ENCODE measurements around the gene DCUN1D4. TPM values are rescaled to one million over a fixed set of nuclear protein-coding genes. Genes with fewer than 3 reads are reported as not detected.

DCUN1D4 gene
- total and polyA plus RNA-seq, 9 donors, result 18.5 to 25.8 (median 21.7) TPM

- 80% methylated on average over 1 of the region's 6 CpGs for WGBS (ENCODE audit: insufficient coverage)
- H3K9me3 ChIP-seq (replicated peaks; ENCODE audit: control insufficient read depth, low read depth, low read length), result peaks cover 5% of the 10 kb centered on the region
- H3K4me1 ChIP-seq (ENCODE audit: control insufficient read depth, insufficient read depth, low read length), result no peaks in the 10 kb centered on the region
- H3K36me3 ChIP-seq (ENCODE audit: control insufficient read depth, insufficient read depth, low read length), result no peaks in the 10 kb centered on the region
- DNase-seq, result no peak
- H3K4me3 ChIP-seq (ENCODE audit: low read length), result no peak overlapping the region
- no peaks in the 10 kb centered on the region for H3K27me3 ChIP-seq (ENCODE audit: control insufficient read depth, insufficient read depth, low read length)
- no peak overlapping the region for H3K27ac ChIP-seq (ENCODE audit: low read length)
Measured at GRCh38 chr4:51943221-51943620, 100.3 kb downstream of the DCUN1D4 start.

GRCh38 chr4:51958199-51958968 lies 115.4 kb downstream of the DCUN1D4 start:
- H3K4me1 ChIP-seq (ENCODE audit: control insufficient read depth, insufficient read depth, low read length), result no peaks in the 10 kb centered on the region
- no peak overlapping the region for H3K4me3 ChIP-seq (ENCODE audit: low read length)
- H3K27ac ChIP-seq (ENCODE audit: low read length), result no peak overlapping the region
- H3K27me3 ChIP-seq (ENCODE audit: control insufficient read depth, insufficient read depth, low read length), result no peaks in the 10 kb centered on the region
- DNase-seq, result no peak
- H3K9me3 ChIP-seq (replicated peaks; ENCODE audit: control insufficient read depth, low read depth, low read length), result peaks cover 3% of the 10 kb centered on the region
- 67% methylated on average over 1 of the region's 2 CpGs for WGBS (ENCODE audit: insufficient coverage)
- H3K36me3 ChIP-seq (ENCODE audit: control insufficient read depth, insufficient read depth, low read length), result no peaks in the 10 kb centered on the region

GRCh38 chr4:51960486-51960885 lies 117.5 kb downstream of the DCUN1D4 start:
- 57% methylated on average over 4 of the region's 4 CpGs for WGBS (ENCODE audit: insufficient coverage)
- Histone ChIP-seq H3K4me1 (ENCODE audit: control insufficient read depth, insufficient read depth, low read length) (no peaks in the 10 kb centered on the region), H3K36me3 (ENCODE audit: control insufficient read depth, insufficient read depth, low read length) (no peaks in the 10 kb centered on the region), H3K27ac (ENCODE audit: low read length) (no peak overlapping the region), H3K27me3 (ENCODE audit: control insufficient read depth, insufficient read depth, low read length) (no peaks in the 10 kb centered on the region), H3K9me3 (replicated peaks; ENCODE audit: control insufficient read depth, low read depth, low read length) (peaks cover 3% of the 10 kb centered on the region), H3K4me3 (ENCODE audit: low read length) (no peak overlapping the region)
- DNase-seq, result no peak

- Histone ChIP-seq H3K9me3 (replicated peaks; ENCODE audit: control insufficient read depth, low read depth, low read length) (no peaks in the 10 kb centered on the region), H3K4me3 (ENCODE audit: low read length) (no peak overlapping the region), H3K4me1 (ENCODE audit: control insufficient read depth, insufficient read depth, low read length) (no peaks in the 10 kb centered on the region), H3K27me3 (ENCODE audit: control insufficient read depth, insufficient read depth, low read length) (no peaks in the 10 kb centered on the region), H3K27ac (ENCODE audit: low read length) (no peak overlapping the region), H3K36me3 (ENCODE audit: control insufficient read depth, insufficient read depth, low read length) (no peaks in the 10 kb centered on the region)
- peak; percentile 77 for DNase-seq
- WGBS (ENCODE audit: insufficient coverage), result 37% methylated on average over 2 of the region's 4 CpGs
Measured at GRCh38 chr4:51963841-51964517, 121.0 kb downstream of the DCUN1D4 start.

GRCh38 chr4:51965862-51966261 lies 122.9 kb downstream of the DCUN1D4 start:
- Histone ChIP-seq H3K36me3 (ENCODE audit: control insufficient read depth, insufficient read depth, low read length) (no peaks in the 10 kb centered on the region), H3K9me3 (replicated peaks; ENCODE audit: control insufficient read depth, low read depth, low read length) (no peaks in the 10 kb centered on the region), H3K4me1 (ENCODE audit: control insufficient read depth, insufficient read depth, low read length) (no peaks in the 10 kb centered on the region), H3K27ac (ENCODE audit: low read length) (no peak overlapping the region), H3K4me3 (ENCODE audit: low read length) (no peak overlapping the region), H3K27me3 (ENCODE audit: control insufficient read depth, insufficient read depth, low read length) (no peaks in the 10 kb centered on the region)
- 80% methylated on average over 1 of the region's 1 CpG for WGBS (ENCODE audit: insufficient coverage)
- no peak for DNase-seq

Other genes starting within 250 kb of the DCUN1D4 start
- 1.2 TPM for gene LRRC66, start 177.2 kb downstream of the DCUN1D4 start, total RNA-seq
- 1 to 10 TPM in 5 of 8 donors, under 1 TPM in 3; 0.70 to 2.3 (median 1.2) TPM for gene LRRC66, start 177.2 kb downstream of the DCUN1D4 start, polyA plus RNA-seq (ENCODE audit: insufficient read depth in 1 of 8, insufficient read length in 8 of 8, low replicate concordance in 1 of 8)
- gene SGCB, start 195.1 kb downstream of the DCUN1D4 start, total RNA-seq, result 79.7 TPM
- 100 to 1,000 TPM in 7 of 8 donors, 10 to 100 TPM in 1; 95.6 to 153 (median 143) TPM for gene SGCB, start 195.1 kb downstream of the DCUN1D4 start, polyA plus RNA-seq (ENCODE audit: insufficient read depth in 1 of 8, insufficient read length in 8 of 8, low replicate concordance in 1 of 8)
- 2.7 TPM for gene SPATA18, start 208.2 kb downstream of the DCUN1D4 start, total RNA-seq
- 1 to 10 TPM in 7 of 8 donors, under 1 TPM in 1; 0.97 to 2.4 (median 1.7) TPM for gene SPATA18, start 208.2 kb downstream of the DCUN1D4 start, polyA plus RNA-seq (ENCODE audit: insufficient read depth in 1 of 8, insufficient read length in 8 of 8, low replicate concordance in 1 of 8)

All from muscle of leg (tissue), 11 donors.